Skeletal muscle satellite cell (primary cell): ENCODE data around the gene ADRM1.

Source experiments
- H3K27me3 ChIP-seq: 2 replicates; pipeline ENCODE4 v1.7.0; 2013; ENCODE audit warnings: low read length; ENCODE audit not compliant: control insufficient read depth, insufficient read depth
- H3K36me3 ChIP-seq: 2 replicates; pipeline ENCODE4 v1.7.0; 2013; ENCODE audit warnings: mild to moderate bottlenecking, control low read depth, low read length; ENCODE audit not compliant: insufficient read depth
- H3K4me1 ChIP-seq: 2 replicates; pipeline ENCODE4 v1.7.0; 2013; ENCODE audit warnings: low read length; ENCODE audit not compliant: control insufficient read depth, insufficient read depth
- H3K4me2 ChIP-seq: 2 replicates; pipeline ENCODE4 v1.7.0; 2013; ENCODE audit warnings: mild to moderate bottlenecking, low read length
- H3K4me3 ChIP-seq: 2 replicates; pipeline ENCODE4 v1.7.0; 2013; ENCODE audit warnings: low read length
- H3K9ac ChIP-seq: 2 replicates; pipeline ENCODE4 v1.7.0; 2013; ENCODE audit warnings: mild to moderate bottlenecking, low read depth, low read length, moderate library complexity
- H3K9me3 ChIP-seq: replicated peaks from 2 replicates; pipeline ENCODE4 v1.7.0; 2013; ENCODE audit warnings: mild to moderate bottlenecking, control low read depth, low read length

Gene ADRM1

DNA sequence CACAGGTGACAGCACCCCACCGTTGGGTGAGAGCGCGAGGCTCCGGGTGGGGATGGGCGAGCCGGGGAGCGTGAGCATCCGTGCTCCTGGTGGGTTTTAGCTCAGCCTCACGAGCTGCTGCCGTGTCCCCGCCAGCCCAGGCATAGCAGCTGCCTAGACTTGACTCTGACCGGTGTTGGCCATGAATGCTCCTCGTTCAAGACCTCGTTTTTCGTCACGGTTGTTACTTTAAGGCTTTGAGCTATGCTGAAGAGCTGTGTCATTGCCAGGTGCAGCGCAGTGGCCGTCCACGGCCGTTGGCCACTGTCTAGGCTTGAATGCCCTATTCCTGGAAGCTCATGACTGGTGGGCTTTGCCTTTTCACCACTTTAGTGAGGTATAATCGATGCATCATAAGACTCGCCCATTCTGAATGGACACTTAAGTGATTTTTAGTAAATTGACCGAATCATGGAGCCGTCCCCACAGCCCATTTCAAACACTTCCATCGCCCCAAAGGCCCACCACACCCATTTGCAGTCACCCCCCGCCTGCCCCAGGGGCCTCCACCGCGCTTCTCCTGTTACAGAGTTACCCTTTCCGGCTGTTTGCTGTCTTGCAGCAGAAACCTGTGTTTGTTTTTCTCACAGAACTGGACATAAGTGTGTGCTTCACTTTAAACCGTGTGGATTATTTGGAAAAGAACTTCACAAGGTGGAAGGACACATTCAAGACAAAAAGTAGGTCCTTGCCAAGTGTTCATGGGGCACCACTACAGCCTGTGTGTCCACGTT lies 21.4 kb upstream of the ADRM1 start:
- Histone ChIP-seq H3K4me3 (no peak overlapping the region), H3K9me3 (no peaks in the 10 kb centered on the region), H3K36me3 (peaks cover 64% of the 10 kb centered on the region), H3K4me1 (no peaks in the 10 kb centered on the region), H3K4me2 (no peak overlapping the region), H3K27me3 (no peaks in the 10 kb centered on the region), H3K9ac (no peak overlapping the region)

DNA sequence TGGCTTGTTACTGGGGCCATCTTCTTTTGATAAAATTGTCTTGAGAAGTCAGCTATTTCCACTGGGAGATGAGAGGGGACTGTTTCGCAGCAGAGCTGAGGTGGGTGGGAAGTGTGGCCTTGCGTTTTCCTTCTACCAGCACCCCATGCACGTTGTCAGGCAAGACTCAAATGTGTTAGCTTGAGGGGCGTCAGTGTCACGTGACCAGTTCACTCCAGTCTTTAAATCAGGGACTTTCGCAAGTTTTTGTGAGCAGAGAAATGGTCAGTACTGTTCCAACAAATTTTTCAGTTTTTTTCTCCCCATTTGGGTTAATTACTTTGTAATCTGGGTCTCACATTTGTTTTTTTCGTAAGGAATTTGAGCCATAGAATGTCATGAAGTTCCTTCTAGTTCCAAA lies 20.7 kb upstream of the ADRM1 start:
- peaks cover 65% of the 10 kb centered on the region for H3K36me3 ChIP-seq
- H3K4me3 ChIP-seq: no peak overlapping the region

DNA sequence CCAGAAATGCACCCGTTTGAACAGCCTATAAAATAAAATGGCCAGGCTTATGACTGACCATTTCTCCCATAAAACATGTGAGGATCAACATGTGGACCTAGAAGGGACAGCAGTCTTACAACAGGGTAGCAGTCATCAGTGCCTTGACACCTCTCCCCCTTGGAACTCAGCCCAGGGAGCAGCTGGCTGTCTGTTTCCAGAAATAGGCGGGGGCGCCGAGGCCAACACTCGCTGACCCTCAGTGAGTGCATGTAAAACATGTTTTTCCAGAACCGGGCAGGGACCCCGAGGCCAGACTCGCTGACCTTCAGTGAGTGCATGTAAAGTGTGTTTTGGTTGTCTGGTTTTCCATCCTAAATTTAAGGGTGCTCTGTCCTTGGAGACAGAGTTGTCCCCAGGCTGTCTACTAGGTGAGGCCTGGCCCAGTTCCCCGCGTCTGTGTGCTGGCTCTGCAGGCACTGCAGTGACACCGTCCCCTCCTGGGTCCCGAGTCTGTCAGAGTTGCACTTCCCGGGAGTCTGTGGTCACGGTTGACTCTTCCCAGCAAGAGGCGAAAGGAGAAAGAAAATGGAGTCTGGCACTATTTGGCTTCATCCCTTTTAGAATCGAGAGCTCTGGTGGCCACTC lies 19.8 kb upstream of the ADRM1 start:
- Histone ChIP-seq H3K4me1 (no peaks in the 10 kb centered on the region), H3K9me3 (no peaks in the 10 kb centered on the region), H3K27me3 (no peaks in the 10 kb centered on the region), H3K4me3 (no peak overlapping the region), H3K9ac (no peak overlapping the region), H3K4me2 (no peak overlapping the region), H3K36me3 (peaks cover 65% of the 10 kb centered on the region)

More for the DNA sequence above, 20.7 kb upstream of the ADRM1 start:
- Histone ChIP-seq H3K4me2 (no peak overlapping the region), H3K4me1 (no peaks in the 10 kb centered on the region), H3K9me3 (no peaks in the 10 kb centered on the region), H3K9ac (no peak overlapping the region), H3K27me3 (no peaks in the 10 kb centered on the region)

DNA sequence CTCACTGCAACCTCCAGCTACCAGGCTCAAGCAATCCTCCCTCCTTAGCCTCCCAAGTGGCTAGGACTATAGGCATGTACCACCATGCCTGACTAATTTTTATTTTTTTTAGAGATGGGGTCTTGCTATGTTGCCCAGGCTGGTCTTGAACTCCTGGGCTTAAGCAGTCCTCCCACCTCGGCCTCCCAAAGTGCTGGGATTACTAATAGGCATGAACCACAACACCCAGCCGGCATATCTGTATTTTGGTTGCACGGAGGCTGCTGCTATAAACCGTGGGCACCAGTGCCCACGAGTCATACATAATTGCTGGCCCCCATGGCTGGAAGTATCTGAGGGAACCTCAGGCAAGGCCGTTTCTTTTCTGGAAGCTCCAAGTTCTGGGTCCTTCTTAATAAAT lies 18.3 kb upstream of the ADRM1 start:
- no peaks in the 10 kb centered on the region for H3K27me3 ChIP-seq
- no peak overlapping the region for H3K4me2 ChIP-seq
- H3K4me1 ChIP-seq: no peaks in the 10 kb centered on the region
- H3K36me3 ChIP-seq: peaks cover 57% of the 10 kb centered on the region
- H3K9me3 ChIP-seq: no peaks in the 10 kb centered on the region
- H3K4me3 ChIP-seq: no peak overlapping the region
- no peak overlapping the region for H3K9ac ChIP-seq

DNA sequence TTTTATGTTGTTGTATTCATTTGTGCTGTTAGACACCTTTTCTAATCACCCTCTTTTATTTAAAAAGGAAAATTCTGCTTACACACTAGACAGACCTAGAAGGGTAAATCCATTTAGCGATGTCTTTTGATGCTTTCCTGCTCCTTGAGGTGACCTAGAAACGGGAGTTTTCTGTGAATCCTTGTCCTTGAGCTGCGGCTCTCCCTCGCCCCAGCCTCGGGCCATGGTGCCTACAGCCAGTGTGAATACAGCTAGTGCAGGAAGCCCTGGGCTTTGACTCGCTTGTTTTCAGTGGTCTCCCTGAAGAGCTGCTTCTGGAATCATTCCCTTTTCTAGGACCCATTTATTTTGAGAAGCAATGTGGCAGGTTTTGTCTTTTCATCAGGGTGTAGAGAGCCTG lies 17.6 kb upstream of the ADRM1 start:
- no peak overlapping the region for H3K4me2 ChIP-seq
- H3K4me1 ChIP-seq: no peaks in the 10 kb centered on the region
- H3K9ac ChIP-seq: no peak overlapping the region
- H3K36me3 ChIP-seq: peaks cover 50% of the 10 kb centered on the region
- no peaks in the 10 kb centered on the region for H3K27me3 ChIP-seq
- H3K4me3 ChIP-seq: no peak overlapping the region
- H3K9me3 ChIP-seq: no peaks in the 10 kb centered on the region

DNA sequence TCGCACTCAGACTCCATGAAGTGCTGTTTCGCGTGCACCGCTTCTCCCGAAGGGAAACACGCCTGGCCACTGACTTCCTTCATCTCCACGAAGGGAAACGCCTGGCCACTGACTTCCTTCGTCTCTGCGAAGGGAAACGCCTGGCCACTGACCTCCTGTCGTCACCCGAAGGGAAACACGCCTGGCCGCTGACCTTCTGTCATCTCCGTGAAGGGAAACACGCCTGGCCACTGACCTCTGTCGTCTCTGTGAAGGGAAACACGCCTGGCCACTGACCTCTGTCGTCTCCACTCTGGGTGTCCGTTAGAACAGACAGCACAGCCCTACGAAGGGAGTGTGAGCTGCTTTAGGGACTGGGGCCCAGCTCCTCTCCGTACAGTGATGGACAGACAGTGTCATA lies 17.1 kb upstream of the ADRM1 start:
- no peaks in the 10 kb centered on the region for H3K9me3 ChIP-seq
- no peak overlapping the region for H3K4me2 ChIP-seq
- peaks cover 45% of the 10 kb centered on the region for H3K36me3 ChIP-seq
- H3K4me1 ChIP-seq: no peaks in the 10 kb centered on the region
- no peak overlapping the region for H3K9ac ChIP-seq
- H3K4me3 ChIP-seq: no peak overlapping the region
- no peaks in the 10 kb centered on the region for H3K27me3 ChIP-seq

DNA sequence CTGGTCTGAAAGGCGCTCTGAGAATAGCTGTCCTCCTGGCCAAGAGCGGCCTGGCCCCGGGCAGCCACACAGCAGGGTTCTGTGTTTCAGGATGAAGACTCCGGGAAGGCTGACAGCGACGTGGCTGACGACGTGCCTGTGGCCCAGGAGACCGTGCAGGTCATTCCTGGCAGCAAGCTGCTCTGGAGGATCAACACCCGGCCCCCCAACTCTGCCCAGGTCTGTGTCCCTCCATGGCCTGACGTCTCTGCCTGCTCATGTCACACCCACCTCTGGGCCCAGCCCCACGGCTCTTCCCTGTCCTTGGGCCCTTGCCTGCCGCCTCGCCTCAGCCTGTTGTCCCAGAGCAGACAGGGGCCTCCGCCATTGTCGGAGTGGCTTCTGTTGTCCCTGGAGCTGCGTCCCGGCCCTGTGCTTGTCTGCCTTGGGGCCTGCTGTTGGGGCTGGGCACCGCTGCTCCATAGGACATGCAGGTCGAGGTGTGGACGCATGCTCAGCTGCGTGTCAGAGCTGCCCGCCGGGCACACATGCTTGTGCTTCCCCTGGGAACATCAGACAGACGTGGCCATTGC lies 16.2 kb upstream of the ADRM1 start:
- peaks cover 36% of the 10 kb centered on the region for H3K36me3 ChIP-seq
- H3K4me1 ChIP-seq: no peaks in the 10 kb centered on the region
- no peaks in the 10 kb centered on the region for H3K9me3 ChIP-seq
- H3K4me3 ChIP-seq: no peak overlapping the region
- H3K9ac ChIP-seq: no peak overlapping the region
- H3K27me3 ChIP-seq: no peaks in the 10 kb centered on the region
- H3K4me2 ChIP-seq: no peak overlapping the region

DNA sequence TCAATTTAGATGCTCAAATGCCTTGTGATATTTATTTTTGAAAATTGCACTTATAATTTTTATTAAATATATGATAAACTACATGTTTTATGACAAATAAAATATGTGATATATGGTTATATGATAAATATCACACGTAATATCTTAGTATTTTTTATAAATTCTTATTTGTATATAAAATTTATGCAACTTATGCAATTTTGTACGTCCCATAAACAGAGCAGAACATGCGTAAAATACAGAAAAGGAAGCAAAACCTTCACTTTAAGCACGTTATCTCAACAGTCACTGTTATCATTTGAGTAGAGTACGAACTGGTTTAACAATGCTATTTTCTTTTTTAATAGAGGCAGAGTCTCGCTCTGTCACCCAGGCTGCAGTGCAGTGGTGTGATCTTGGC lies 15.7 kb upstream of the ADRM1 start:
- no peak overlapping the region for H3K9ac ChIP-seq
- H3K4me3 ChIP-seq: no peak overlapping the region
- no peaks in the 10 kb centered on the region for H3K9me3 ChIP-seq
- H3K36me3 ChIP-seq: peaks cover 30% of the 10 kb centered on the region
- H3K27me3 ChIP-seq: no peaks in the 10 kb centered on the region
- H3K4me2 ChIP-seq: no peak overlapping the region
- no peaks in the 10 kb centered on the region for H3K4me1 ChIP-seq

DNA sequence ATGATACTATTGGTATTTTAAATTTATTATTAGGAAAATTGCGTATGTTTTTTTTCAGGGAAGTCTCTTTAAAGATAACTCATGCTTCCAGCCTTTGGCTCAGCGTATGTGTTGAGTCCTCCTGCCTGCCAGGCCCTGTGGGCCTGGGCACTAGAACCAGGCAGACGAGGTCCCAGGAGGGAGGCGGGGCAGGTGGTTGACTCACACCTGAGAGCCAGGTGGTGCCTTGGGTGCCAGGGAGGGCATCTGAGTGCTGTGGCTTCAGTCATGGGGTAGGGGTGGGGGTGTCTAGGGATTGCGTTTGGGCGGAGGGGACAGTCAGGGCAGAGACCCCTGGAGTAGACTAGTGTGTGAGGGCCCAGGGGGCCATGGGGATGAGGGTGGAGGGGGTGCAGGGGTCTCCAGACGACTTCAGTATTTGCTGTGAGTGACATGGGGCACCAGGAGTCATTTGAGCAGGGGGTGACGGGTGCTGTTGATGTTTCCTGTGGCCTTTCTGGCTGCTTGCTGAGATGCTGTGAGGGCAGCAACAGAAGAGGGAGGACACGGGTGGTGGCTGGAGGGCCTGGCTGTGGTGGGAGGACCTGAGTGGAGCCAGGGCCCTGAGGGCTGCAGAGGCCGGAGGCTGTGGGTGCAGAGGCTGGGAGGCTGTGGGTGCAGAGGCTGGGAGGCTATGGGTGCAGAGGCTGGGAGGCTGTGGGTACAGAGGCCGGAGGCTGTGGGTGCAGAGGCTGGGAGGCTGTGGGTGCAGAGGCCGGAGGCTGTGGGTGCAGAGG lies 14.8 kb upstream of the ADRM1 start:
- no peaks in the 10 kb centered on the region for H3K9me3 ChIP-seq
- H3K36me3 ChIP-seq: peaks cover 30% of the 10 kb centered on the region
- no peak overlapping the region for H3K4me2 ChIP-seq

DNA sequence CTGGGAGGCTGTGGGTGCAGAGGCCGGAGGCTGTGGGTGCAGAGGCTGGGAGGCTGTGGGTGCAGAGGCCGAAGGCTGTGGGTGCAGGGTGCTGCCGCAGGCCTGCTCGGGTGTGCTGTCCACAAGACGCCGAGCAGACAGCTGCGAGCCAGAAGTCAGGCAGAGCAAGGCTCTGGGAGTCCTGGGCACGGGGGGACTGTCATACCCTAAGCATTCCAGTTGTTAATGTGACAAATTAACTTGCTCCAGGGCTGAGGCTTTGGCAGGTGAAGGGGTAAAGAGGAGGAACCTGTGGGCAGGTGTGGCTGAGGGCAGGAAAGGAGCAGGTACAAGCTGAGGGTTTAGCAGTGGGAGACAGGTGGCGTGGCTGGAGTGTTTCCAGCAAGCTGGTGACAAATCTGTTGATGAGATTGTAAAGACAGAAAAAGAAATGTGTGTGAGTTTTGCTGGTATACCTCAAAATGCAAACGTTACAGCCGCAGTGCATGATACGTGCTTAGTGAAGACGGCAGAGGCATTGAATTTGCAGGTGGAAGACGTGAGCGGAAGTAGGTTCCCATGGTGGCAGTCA lies 14.2 kb upstream of the ADRM1 start:
- Histone ChIP-seq H3K4me2 (no peak overlapping the region), H3K4me3 (no peak overlapping the region), H3K27me3 (no peaks in the 10 kb centered on the region), H3K36me3 (peaks cover 27% of the 10 kb centered on the region), H3K4me1 (no peaks in the 10 kb centered on the region), H3K9ac (no peak overlapping the region), H3K9me3 (no peaks in the 10 kb centered on the region)

More for the DNA sequence above, 14.8 kb upstream of the ADRM1 start:
- no peak overlapping the region for H3K9ac ChIP-seq
- H3K27me3 ChIP-seq: no peaks in the 10 kb centered on the region
- no peak overlapping the region for H3K4me3 ChIP-seq
- H3K4me1 ChIP-seq: no peaks in the 10 kb centered on the region

DNA sequence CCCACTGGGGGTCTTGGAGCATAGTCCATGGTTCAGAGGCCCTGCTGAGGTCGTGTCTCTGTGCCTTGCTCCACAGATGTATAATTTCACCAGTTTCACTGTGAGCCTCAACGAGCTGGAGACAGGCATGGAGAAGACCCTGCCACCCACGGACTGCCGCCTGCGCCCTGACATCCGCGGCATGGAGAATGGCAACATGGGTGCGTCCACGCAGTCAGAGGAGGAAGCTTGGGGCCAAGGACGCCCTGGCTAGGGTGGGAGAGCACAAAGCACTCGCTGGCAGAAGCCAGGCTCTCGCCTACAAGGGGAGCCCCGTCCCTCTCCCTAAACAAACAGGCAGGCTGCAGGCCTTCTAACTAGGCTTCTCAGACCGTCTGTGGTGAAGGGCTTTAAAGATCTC lies 13.7 kb upstream of the ADRM1 start:
- no peaks in the 10 kb centered on the region for H3K4me1 ChIP-seq
- H3K27me3 ChIP-seq: no peaks in the 10 kb centered on the region
- no peaks in the 10 kb centered on the region for H3K9me3 ChIP-seq
- H3K4me2 ChIP-seq: no peak overlapping the region
- H3K9ac ChIP-seq: no peak overlapping the region
- no peak overlapping the region for H3K4me3 ChIP-seq
- peaks cover 27% of the 10 kb centered on the region for H3K36me3 ChIP-seq
